HG03469 (cell line): ENCODE measurements around the gene TMEM175.

Experiments used
- ATAC-seq: cut with Tn5 transposase; IDR thresholded peaks from one replicate; pipeline ENCODE4 v1.9.1; 2021; ENCODE audit warnings: mild to moderate bottlenecking, moderate library complexity, moderate number of reproducible peaks; ENCODE audit not compliant: unreplicated experiment

Gene TMEM175

GRCh38 chr4:898869-899555, 33.2 kb upstream of the TMEM175 start:
- no peak for ATAC-seq

- no peak for ATAC-seq
Measured at GRCh38 chr4:899556-899906, 32.7 kb upstream of the TMEM175 start.

- no peak for ATAC-seq
Measured at GRCh38 chr4:900073-900472, 32.2 kb upstream of the TMEM175 start.

GRCh38 chr4:900721-901120, 31.5 kb upstream of the TMEM175 start:
- ATAC-seq: no peak

- ATAC-seq: no peak
Measured at GRCh38 chr4:901192-901910, 30.9 kb upstream of the TMEM175 start.

GRCh38 chr4:903066-904046, 28.9 kb upstream of the TMEM175 start:
- ATAC-seq: no peak

GRCh38 chr4:905485-906338, 26.5 kb upstream of the TMEM175 start:
- no peak for ATAC-seq

- ATAC-seq: no peak
Measured at GRCh38 chr4:906339-907102, 25.7 kb upstream of the TMEM175 start.

GRCh38 chr4:907103-907400, 25.2 kb upstream of the TMEM175 start:
- ATAC-seq: no peak

- ATAC-seq: no peak
Measured at GRCh38 chr4:907691-908425, 24.4 kb upstream of the TMEM175 start.

- no peak for ATAC-seq
Measured at GRCh38 chr4:909131-909571, 23.1 kb upstream of the TMEM175 start.

- ATAC-seq: no peak
Measured at GRCh38 chr4:909821-910220, 22.4 kb upstream of the TMEM175 start.

GRCh38 chr4:910366-911091, 21.7 kb upstream of the TMEM175 start:
- no peak for ATAC-seq

- no peak for ATAC-seq
Measured at GRCh38 chr4:911221-911751, 21.0 kb upstream of the TMEM175 start.

- no peak for ATAC-seq
Measured at GRCh38 chr4:911871-912490, 20.3 kb upstream of the TMEM175 start.

GRCh38 chr4:912548-913279, 19.5 kb upstream of the TMEM175 start:
- no peak for ATAC-seq

- ATAC-seq: no peak
Measured at GRCh38 chr4:913280-913618, 19.0 kb upstream of the TMEM175 start.
